Prostate gland (tissue), 2 donors: ENCODE results near the gene DCUN1D1.

Source experiments
- CTCF ChIP-seq, 4 experiments: fragments of 200-600 bp in 2 of 4; fragments of 450-650 bp in 2 of 4; sonication (generic) in 2 of 4; IDR thresholded peaks; 1 replicate in 3 of 4; 2 replicates in 1 of 4; pipeline ENCODE4 v1.5.1; 2016 to 2019; ENCODE audit warnings: antibody characterized with exemption in 4 of 4, mild to moderate bottlenecking in 2 of 4, moderate library complexity in 2 of 4
- POLR2AphosphoS5 ChIP-seq: sonication (generic); formaldehyde crosslinking; IDR thresholded peaks from one replicate; pipeline ENCODE4 v1.6.1; 2017; ENCODE audit warnings: antibody characterized with exemption

DNA sequence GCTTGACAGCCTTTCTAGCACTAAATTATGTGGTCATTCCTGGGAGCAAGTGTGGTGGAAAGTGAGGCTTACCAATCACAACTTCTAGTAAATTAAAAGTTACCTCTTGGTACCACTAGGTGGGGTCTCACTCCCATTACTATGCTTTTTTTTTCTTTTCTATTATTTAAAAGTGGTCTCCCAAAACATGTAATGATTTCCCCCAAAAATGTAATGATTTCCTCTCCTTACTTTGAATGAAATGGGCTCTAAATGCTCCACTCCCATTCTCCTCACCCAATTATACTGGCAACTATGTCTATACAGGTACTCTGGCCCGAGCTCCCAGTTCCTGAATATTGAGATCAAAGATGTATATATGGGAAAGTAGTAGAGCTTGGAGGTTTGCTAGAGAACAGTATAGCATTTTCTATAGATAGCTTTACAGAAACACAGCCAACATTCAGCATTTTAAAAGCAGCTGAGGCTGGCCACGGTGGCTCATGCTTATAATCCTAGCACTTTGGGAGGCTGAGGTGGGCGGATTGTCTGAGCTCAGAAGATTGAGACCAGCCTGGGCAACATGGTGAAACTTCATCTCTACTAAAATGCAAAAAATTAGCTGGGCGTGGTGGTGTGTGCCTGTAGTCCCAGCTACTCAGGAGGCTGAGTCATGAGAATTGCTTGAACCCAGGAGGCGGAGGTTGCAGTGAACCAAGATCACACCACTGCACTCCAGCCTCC, 70.9 kb downstream of the DCUN1D1 start:
- TF ChIP-seq POLR2AphosphoS5 (no peak), CTCF (IDR thresholded peaks at IDR 0.05) (peak in 3 of 4 experiments; percentile 27 to 49 (median 40))
